ENCODE measurements around the gene LRRC46. TPM values are rescaled to one million over a fixed set of nuclear protein-coding genes. Genes with fewer than 3 reads are reported as not detected.

Gene LRRC46
- total RNA-seq, 1 donor = not detected

DNA sequence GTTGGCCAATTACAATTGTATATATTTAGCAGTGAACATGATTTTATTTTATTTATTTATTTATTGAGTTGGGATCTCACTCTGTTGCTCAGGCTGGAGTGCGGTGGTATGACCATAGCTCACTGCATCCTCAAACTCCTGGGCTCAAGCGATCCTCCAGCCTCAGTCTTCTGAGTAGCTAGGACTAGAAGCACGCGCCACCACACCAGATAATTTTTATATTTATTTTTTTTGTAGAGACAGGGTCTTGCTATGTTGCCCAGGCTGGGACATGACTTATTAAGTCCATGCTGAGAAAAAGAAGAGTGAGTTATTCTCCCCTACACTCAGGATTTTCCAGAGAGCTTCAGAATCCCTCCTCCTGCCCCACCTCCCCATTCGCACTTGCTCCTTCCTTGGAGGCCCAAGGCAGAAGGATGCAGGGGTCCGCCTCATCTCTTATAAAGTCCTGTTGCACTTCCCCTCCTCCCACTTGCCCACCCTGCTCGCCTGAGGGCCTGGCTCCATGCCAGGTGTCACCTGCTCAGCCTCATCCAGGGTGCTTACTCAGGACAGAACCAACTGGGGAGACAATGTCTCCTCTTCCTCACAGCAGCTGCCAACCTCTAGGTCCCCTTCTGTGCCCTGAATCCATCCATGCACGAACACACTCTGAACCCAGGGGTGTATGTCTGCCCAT is 48.4 kb downstream of the LRRC46 start:
- DNase-seq (ENCODE audit: low read depth) = no peak
- no peak overlapping the region for H3K4me3 ChIP-seq (ENCODE audit: low read depth, low read length)
- TF ChIP-seq, protein P1, sequence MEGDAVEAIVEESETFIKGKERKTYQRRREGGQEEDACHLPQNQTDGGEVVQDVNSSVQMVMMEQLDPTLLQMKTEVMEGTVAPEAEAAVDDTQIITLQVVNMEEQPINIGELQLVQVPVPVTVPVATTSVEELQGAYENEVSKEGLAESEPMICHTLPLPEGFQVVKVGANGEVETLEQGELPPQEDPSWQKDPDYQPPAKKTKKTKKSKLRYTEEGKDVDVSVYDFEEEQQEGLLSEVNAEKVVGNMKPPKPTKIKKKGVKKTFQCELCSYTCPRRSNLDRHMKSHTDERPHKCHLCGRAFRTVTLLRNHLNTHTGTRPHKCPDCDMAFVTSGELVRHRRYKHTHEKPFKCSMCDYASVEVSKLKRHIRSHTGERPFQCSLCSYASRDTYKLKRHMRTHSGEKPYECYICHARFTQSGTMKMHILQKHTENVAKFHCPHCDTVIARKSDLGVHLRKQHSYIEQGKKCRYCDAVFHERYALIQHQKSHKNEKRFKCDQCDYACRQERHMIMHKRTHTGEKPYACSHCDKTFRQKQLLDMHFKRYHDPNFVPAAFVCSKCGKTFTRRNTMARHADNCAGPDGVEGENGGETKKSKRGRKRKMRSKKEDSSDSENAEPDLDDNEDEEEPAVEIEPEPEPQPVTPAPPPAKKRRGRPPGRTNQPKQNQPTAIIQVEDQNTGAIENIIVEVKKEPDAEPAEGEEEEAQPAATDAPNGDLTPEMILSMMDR (IDR thresholded peaks at IDR 0.05; ENCODE audit: insufficient read depth, low read length) = no peak

DNA sequence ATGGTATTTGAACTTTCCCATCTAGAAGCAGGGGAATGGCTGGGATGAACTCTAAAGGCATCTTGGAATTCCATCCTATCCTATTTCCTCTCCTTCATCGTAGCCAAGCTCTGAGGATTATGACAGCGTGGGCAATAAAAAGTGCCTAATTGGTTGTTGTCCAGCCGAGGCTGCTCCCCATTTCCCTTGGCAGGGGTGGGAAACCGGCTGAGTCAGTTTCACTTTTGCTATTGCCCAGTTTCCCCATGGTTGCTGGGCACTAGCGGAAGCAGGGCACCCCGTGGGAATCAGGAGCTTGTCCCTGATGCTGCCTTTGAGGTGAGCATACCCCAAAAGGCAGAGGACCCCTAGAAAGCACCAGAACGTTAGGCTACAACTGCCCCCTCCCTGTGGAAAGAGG is 50.8 kb downstream of the LRRC46 start:
- no peak overlapping the region for H3K4me3 ChIP-seq (ENCODE audit: low read depth, low read length)
- DNase-seq (ENCODE audit: low read depth) = peak; percentile 49
- TF ChIP-seq, protein P1 (IDR thresholded peaks at IDR 0.05; ENCODE audit: insufficient read depth, low read length) = no peak

DNA sequence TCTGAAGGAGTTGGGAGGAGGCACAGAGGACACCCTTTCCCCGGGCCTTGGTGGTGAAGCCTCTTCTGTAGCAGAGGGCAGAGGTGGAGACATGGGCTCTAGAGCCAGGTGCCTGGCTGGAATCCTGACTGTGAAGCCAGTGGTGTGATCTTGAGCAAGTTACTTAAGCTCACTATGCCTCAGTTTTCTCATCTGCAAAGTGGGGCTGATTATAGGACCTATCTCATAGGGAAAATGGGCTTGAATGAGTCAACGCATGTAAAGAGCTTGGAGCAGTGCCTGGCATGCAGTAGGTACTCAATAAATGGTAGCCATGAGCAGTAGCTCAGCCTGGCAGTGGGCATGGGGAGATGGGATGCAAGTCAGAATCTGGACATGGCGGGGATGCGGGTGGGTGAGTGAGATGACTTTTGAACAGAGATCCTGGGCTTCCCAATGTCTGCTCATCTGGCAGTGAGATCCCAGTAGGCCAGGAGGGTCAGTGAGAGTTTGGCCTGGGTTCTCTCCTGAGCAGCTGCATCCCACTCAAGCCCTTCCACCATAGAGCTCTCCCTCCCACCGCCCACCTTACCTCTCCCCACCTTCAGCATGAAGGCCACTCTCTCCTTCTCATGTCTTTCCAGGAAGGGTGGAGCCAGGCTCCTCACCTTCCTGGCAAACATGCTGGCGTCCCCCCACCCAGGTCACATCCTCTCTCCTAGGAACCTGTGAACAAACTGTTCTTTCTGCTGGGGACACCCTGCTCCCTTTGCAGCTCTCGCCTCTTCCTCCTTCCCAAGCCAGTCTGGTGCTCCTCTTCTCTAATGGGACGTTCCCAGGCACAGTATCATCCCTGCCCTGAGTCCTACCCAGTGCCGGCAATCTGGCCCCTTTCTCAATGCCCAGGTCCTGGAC is 51.5 kb downstream of the LRRC46 start:
- TF ChIP-seq, protein P1 (IDR thresholded peaks at IDR 0.05; ENCODE audit: insufficient read depth, low read length) = no peak
- H3K4me3 ChIP-seq (ENCODE audit: low read depth, low read length) = no peak overlapping the region
- DNase-seq (ENCODE audit: low read depth) = no peak

DNA sequence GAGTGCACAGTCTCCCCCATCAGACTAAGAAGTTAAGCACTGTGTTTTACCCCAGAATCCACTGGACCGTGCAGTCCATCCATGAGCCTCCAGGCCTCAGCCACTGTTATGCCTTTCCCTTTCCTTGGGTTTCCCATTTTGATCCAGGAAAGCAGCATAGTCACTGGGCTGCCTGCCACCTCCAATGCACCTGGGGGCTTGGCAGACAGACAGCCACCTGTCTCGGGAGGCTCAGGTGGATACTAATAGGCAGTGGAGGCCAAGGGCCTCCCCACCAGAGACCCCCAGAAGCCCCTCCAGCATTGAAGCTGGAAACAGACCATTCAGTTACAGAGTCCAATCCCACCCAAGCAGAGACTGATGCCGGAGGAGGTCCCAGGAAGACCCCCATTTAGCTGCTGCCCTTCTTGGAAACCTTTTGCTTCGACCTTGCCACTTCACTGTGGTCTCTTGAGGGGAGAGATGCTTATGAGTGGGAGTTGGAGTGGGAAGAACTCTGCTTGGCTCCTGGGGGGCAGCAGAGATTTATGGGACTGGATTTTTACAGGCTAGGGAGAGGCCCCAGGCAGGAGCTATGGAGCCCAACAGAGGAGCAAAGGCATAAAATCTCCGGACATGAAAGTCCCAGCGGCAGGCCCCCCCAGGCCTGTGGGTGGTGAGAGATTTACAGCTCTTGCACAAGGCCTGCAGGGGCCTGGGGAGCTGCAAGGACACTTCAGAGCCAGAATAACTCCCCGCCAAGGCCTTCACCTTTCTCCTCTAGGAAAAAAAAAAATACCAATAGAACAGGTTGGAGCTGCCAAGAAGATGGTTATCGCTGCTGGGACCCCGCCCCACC is 52.3 kb downstream of the LRRC46 start:
- TF ChIP-seq, protein P1 (IDR thresholded peaks at IDR 0.05; ENCODE audit: insufficient read depth, low read length) = no peak
- no peak overlapping the region for H3K4me3 ChIP-seq (ENCODE audit: low read depth, low read length)
- no peak for DNase-seq (ENCODE audit: low read depth)

DNA sequence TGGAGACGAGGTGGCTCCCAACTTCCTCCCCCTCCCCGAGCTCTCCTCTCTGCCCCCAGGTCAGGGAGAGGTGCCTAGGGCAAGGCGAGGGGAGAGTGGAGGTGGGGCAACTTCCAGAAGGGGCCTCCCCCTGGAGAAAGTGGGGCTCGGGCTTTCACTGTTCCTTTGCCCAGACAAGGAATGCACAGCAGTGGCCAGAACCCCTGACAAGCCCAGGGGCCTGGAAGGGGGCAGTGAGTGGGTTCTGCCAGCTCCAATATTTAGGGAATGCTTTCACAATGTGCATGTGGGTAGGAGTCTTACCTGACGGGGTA is 52.9 kb downstream of the LRRC46 start:
- DNase-seq (ENCODE audit: low read depth) = no peak
- no peak overlapping the region for H3K4me3 ChIP-seq (ENCODE audit: low read depth, low read length)
- TF ChIP-seq, protein P1 (IDR thresholded peaks at IDR 0.05; ENCODE audit: insufficient read depth, low read length) = no peak

DNA sequence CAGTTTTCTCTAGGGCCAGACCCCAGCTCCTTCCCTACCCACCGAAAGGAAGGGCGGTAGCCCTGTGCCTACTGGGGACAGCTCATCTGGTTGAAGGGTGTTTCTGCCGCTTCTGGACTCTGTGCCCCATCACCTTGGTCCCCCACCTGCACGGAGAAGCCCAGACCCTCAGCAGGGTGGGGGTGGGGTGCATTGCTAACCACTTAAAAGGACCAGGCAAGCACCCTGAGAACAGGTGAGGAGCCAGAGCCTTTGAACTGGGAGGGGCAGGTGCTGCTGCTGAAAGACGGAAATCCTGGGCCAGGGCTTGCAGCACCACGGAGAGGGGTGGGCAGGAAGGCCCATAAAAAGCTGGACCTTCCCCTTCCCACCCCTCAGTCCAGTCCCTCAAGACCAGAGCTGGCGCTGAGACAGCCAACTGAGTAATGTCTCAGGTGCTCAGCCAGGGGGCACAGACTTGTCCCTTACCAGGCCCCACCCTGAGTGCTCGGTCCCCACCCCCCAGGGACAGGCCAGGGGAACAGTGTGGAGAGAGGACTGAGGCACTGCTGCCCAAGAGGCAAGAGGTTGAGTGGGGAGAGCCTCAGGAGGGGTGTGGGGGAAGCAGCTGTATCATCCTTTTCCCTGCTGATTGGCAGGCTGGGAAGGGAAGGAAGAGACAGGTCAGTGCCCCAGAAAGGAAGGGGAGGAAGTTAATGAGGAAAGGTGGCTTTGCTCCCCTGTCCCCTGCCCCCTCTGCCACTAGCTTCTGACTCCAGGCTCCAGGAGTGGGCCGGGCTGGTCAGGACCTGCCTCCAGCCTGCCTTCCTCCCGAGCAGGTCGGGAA is 53.6 kb downstream of the LRRC46 start:
- no peak for DNase-seq (ENCODE audit: low read depth)
- TF ChIP-seq, protein P1 (IDR thresholded peaks at IDR 0.05; ENCODE audit: insufficient read depth, low read length) = no peak
- H3K4me3 ChIP-seq (ENCODE audit: low read depth, low read length) = no peak overlapping the region

Data from fibroblast of the aortic adventitia (primary cell).